Adrenal gland (tissue), 12 donors: ENCODE results near the gene TGFB1. TPM values are rescaled to one million over a fixed set of nuclear protein-coding genes. Genes with fewer than 3 reads are reported as not detected.
"Not testable (repeated sequence)": the region's sequence is repeated elsewhere in the genome, so short reads cannot be mapped to it uniquely, and the experiment has no call there.

ENCODE experiments used
- DNase-seq, 7 donors: peaks; one replicate each; pipeline ENCODE4 v3.0.0-alpha.2; 2019 to 2020
- H3K27ac ChIP-seq, 5 donors: fragments of 200-600 bp; sonication (generic) in 4 of 5; 1 replicate in 3 of 5; 2 replicates in 2 of 5; pipeline versions ENCODE4 v1.5.1 to v1.8.0; 2016 to 2020; ENCODE audit warnings: mild to moderate bottlenecking in 1 of 5
- H3K27me3 ChIP-seq: fragments of 200-600 bp; 2 replicates; pipeline ENCODE4 v1.8.0; 2021
- H3K36me3 ChIP-seq, 2 donors: fragments of 200-600 bp; replicated peaks in 1 of 2; 1 replicate in 1 of 2; 2 replicates in 1 of 2; pipeline versions ENCODE4 v1.5.1 to v1.8.0; 2018 to 2022
- H3K4me1 ChIP-seq, 2 donors: fragments of 200-600 bp; replicated peaks in 1 of 2; 1 replicate in 1 of 2; 2 replicates in 1 of 2; pipeline versions ENCODE4 v1.5.1 to v1.8.0; 2018 to 2021
- H3K4me3 ChIP-seq, 4 donors: fragments of 200-600 bp; sonication (generic) in 3 of 4; one replicate each; pipeline ENCODE4 v1.5.1; 2016 to 2018
- H3K9me3 ChIP-seq, 3 donors: fragments of 200-600 bp; sonication (generic) in 1 of 3; replicated peaks in 1 of 3; 1 replicate in 2 of 3; 2 replicates in 1 of 3; pipeline versions ENCODE4 v1.5.1 to v1.8.0; 2016 to 2021
- POLR2A ChIP-seq, 2 donors: fragments of 450-650 bp; IDR thresholded peaks; one replicate each; pipeline ENCODE4 v1.6.1; 2017; ENCODE audit warnings: antibody characterized with exemption in 2 of 2, mild to moderate bottlenecking in 2 of 2, moderate library complexity in 1 of 2
- WGBS, 4 donors: extraction: QIAGEN DNeasy Blood & Tissue Kit in 2 of 4; methylation state at CpG; one replicate each; pipeline versions ENCODE4 v1.1.5 to v1.1.7; 2013 to 2017; 5-methylcytosine and 5-hydroxymethylcytosine counted together
- intact Hi-C, 2 donors: fragments of 100-400 bp; cut with DNase I; formaldehyde crosslinking; loops; one replicate each; pipeline versions ENCODE4 v1.14.1 to v1.15.0; 2022 to 2023
- polyA plus RNA-seq, 3 donors: library from polyadenylated mRNA; stranded (reverse); fragments of 200-250 nt in 2 of 3; fragments of 350-450 nt in 1 of 3; fragmentation: Illumina TruSeq in 1 of 3; extraction: RNeasy Lipid Tissue Mini Kit (QIAGEN cat#74804) in 1 of 3; gene quantifications; one replicate each; pipeline ENCODE4 v1.2.3, GENCODE V29; 2013 to 2014
- total RNA-seq, 9 donors: library from RNA; depleted of rRNA in 4 of 9; stranded (reverse); fragments of >200 nt in 4 of 9; fragments of 120-200 nt in 1 of 9; fragmentation: NEBNext Ultra II Directional in 1 of 9; extraction: Animal tissue kit (Norgen Biotek cat#: 25700) in 1 of 9; gene quantifications; one replicate each; pipeline versions ENCODE4 v1.1.0 to v1.2.4, GENCODE V29; 2013 to 2023
- TF ChIP-seq, protein P1 (sequence below), 6 experiments: fragments of 450-650 bp in 4 of 6; fragments of 200-600 bp in 2 of 6; sonication (generic) in 1 of 6; IDR thresholded peaks; 1 replicate in 5 of 6; 2 replicates in 1 of 6; pipeline versions ENCODE4 v1.5.1 to v1.8.0; 2016 to 2021; ENCODE audit warnings: antibody characterized with exemption in 6 of 6, mild to moderate bottlenecking in 2 of 6, moderate library complexity in 1 of 6
- donor health status: healthy with polysubstance abuse.
- donor health status: Bipolar disorder and iron deficiency.
- donor health status: DM: yes; HTN: yes; CAD: no.
- donor health status: DM: no; HTN: no; CAD: no.
- donor health status: DM: no; HTN: no; CAD: no.
- donor health status: DM: yes; HTN: yes; CAD: no.

TGFB1 gene
- total and polyA plus RNA-seq, 12 donors = 1.6 to 75.9 (median 35.7) TPM

DNA sequence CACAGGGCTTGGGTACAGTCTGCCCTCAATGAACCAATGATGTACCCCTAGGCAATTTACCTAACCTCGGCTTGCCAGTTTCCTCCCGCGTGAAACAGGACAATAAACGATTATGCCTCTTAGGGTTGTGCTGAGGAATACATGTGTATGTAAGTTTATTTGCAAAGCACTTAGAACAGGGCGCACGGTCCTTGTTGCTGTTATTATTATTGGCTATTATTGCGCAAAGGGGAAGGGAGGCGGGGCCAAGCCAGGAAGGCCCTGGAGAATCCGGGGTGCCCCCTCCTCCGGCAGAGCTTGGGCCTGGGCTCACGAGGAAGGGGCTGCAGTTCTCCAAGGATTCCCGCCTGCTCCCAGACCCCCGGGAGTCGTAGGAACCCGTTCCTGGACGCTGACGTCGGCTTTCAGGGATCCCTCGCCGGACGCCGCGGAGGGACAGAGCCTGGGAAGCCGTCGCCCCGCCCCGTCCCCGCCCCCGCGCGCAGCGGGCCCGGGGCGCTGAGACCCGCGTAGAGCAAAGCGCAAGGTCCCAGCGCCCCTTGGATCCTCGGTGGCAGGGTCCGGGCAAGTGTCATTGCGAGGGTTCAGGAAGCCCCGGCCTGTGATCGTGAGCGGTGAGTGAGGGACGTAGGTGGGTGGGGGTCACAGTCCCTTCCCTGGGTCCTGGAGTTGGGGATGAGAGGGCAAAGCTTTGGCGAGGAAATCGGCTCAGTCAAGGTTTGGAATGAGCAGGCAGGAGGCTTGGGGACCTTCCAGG, 22.7 kb upstream of the TGFB1 start, which contains the start of gene TMEM91:
TSS of gene TMEM91 (plus strand) at position 293 of the 757 bp plus-strand sequence. CDS start 1,777 bp downstream, outside the sequence.
- Histone ChIP-seq H3K4me3 (peak within 1 kb of the TSS in 2 of 4 donors; percentile 21 to 67), H3K9me3 (no peaks in the 10 kb centered on the region), H3K36me3 (no peaks in the 10 kb centered on the region), H3K27me3 (no peaks in the 10 kb centered on the region), H3K27ac (peak within 1 kb of the TSS in 3 of 5 donors; percentile 7 to 80 (median 60)), H3K4me1 (peaks cover 10 to 23% of the 10 kb centered on the region in 2 donors)
- peak in 3 of 7 donors; percentile 39 to 47 (median 41) for DNase-seq
- intact Hi-C loops = loop anchor here in 1 of 2 donors (10.0 kb wide), 1 partner anchor 48 kb away; the partner anchor contains the start of gene B3GNT8
- TF ChIP-seq POLR2A (IDR thresholded peaks at IDR 0.05) = no peak
- TF ChIP-seq, protein P1, sequence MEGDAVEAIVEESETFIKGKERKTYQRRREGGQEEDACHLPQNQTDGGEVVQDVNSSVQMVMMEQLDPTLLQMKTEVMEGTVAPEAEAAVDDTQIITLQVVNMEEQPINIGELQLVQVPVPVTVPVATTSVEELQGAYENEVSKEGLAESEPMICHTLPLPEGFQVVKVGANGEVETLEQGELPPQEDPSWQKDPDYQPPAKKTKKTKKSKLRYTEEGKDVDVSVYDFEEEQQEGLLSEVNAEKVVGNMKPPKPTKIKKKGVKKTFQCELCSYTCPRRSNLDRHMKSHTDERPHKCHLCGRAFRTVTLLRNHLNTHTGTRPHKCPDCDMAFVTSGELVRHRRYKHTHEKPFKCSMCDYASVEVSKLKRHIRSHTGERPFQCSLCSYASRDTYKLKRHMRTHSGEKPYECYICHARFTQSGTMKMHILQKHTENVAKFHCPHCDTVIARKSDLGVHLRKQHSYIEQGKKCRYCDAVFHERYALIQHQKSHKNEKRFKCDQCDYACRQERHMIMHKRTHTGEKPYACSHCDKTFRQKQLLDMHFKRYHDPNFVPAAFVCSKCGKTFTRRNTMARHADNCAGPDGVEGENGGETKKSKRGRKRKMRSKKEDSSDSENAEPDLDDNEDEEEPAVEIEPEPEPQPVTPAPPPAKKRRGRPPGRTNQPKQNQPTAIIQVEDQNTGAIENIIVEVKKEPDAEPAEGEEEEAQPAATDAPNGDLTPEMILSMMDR (IDR thresholded peaks at IDR 0.05) = no peak
- 1 to 3% (median 2%) methylated on average over 11 to 47 of the region's 47 CpGs for WGBS, 4 donors

DNA sequence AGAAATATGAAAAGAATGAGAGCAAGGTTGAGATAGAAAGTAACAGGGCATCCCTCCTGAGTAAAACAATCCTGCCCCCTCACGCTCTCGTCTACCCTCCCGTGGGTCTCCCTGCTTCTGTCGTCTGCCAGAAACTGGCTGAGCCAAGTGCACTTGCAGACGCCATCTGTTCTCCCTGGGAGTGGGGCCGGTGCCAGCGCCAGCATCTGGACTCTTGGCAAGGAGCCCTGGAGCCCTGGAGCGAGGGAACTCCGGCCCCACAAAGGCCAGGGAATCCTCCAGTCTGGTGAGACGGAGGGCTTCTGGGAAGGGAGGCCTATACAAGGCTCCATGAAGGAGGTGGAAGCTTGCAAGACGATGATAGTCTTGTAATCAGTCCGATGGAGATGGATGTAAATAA, 20.3 kb upstream of the TGFB1 start:
- H3K9me3 ChIP-seq = no peaks in the 10 kb centered on the region
- H3K27ac ChIP-seq = peak overlapping the region in 2 of 5 donors; percentile 37 to 43
- intact Hi-C loops = loop anchor here in 1 of 2 donors (10.0 kb wide), 1 partner anchor 51 kb away; the partner anchor contains the start of gene B3GNT8
- WGBS, 4 donors = 15 to 29% (median 20%) methylated on average over 9 to 12 of the region's 12 CpGs
- H3K4me3 ChIP-seq = no peak overlapping the region
- H3K27me3 ChIP-seq = no peaks in the 10 kb centered on the region
- H3K36me3 ChIP-seq = no peaks in the 10 kb centered on the region
- DNase-seq = peak; percentile 76 to 94 (median 89)
- TF ChIP-seq, protein P1 (IDR thresholded peaks at IDR 0.05) = no peak
- TF ChIP-seq POLR2A (IDR thresholded peaks at IDR 0.05) = no peak
- peaks cover 10 to 23% of the 10 kb centered on the region in 2 donors for H3K4me1 ChIP-seq

DNA sequence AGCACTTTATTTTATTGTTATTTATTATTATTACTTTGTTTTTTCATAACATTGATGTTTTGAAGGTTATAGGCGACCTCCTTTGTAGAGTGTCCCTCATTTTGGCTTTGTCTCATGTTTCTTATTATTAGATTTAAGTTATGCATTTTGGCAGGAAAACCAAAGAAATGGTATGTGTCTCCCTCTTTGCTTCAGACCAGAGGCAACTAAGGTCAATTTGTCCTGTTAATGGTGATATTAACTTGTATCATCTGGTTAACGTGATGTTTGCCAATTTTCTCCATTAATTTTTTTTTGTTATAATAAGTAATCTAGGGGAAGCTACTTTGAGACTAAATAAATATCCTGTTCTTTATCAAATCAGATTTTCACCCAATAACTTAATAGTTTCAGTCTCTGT, 18.8 kb upstream of the TGFB1 start:
- Histone ChIP-seq H3K4me3 (no peak overlapping the region), H3K4me1 (peaks cover 23 to 33% of the 10 kb centered on the region in 2 donors), H3K9me3 (no peaks in the 10 kb centered on the region), H3K27me3 (no peaks in the 10 kb centered on the region), H3K36me3 (no peaks in the 10 kb centered on the region), H3K27ac (no peak overlapping the region)
- WGBS, 4 donors = 70 to 86% (median 75%) methylated on average over 2 of the region's 2 CpGs
- intact Hi-C loops = loop anchor here in 1 of 2 donors (10.0 kb wide), 1 partner anchor 52 kb away; the partner anchor contains the start of gene B3GNT8
- DNase-seq = no peak
- no peak for TF ChIP-seq POLR2A (IDR thresholded peaks at IDR 0.05)

DNA sequence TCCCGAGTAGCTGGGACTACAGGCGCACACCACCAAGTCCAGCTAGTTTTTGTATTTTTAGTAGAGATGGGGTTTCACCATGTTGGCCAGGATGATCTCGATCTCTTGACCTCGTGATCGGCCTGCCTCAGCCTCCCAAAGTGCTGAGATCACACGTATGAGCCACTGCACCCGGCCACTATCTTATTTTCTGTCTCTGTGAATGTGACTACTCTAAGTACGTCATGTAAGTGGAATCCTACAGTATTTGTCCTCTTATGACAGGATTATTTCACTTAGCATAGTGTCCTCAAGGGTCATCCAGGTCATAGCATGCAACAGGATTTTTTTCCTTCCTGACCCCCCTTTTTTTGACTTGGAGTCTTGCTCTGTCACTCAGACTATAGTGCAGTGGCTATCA, 17.8 kb upstream of the TGFB1 start:
- 93 to 98% (median 96%) methylated on average over 8 of the region's 8 CpGs for WGBS, 4 donors
- no peak for DNase-seq
- Histone ChIP-seq H3K36me3 (no peaks in the 10 kb centered on the region), H3K4me3 (no peak overlapping the region), H3K27ac (no peak overlapping the region), H3K27me3 (no peaks in the 10 kb centered on the region), H3K9me3 (no peaks in the 10 kb centered on the region), H3K4me1 (peaks cover 27 to 35% of the 10 kb centered on the region in 2 donors)
- intact Hi-C loops = loop anchor here in 1 of 2 donors (10.0 kb wide), 1 partner anchor 53 kb away; the partner anchor contains the start of gene B3GNT8
- TF ChIP-seq, protein P1 (IDR thresholded peaks at IDR 0.05) = no peak
- TF ChIP-seq POLR2A (IDR thresholded peaks at IDR 0.05) = no peak

DNA sequence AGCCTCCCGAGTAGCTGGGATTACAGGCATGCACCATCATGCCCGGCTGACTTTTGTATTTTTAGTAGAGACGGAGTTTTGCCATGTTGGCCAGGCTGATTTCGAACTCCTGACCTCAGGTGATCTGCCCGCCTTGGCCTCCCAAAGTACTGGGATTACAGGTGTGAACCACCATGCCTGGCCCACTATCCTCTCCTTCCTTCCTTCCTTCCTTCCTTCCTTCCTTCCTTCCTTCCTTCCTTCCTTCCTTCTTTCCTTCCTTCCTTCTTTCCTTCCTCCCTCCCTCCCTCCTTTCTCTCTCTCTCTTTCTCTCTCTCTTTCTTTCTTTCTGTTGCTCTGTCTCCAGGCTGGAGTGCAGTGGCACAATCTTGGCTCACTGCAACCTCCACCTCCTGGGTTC, 17.4 kb upstream of the TGFB1 start:
- intact Hi-C loops = loop anchor here in 1 of 2 donors (10.0 kb wide), 1 partner anchor 54 kb away; the partner anchor contains the start of gene B3GNT8
- not testable (repeated sequence) for H3K9me3 ChIP-seq, H3K27ac ChIP-seq, H3K4me3 ChIP-seq, DNase-seq, H3K27me3 ChIP-seq, H3K36me3 ChIP-seq
- WGBS, 4 donors = 88 to 98% (median 95%) methylated on average over 5 of the region's 5 CpGs
- H3K4me1 ChIP-seq = peaks cover 24 to 31% of the 10 kb centered on the region in 2 donors
